Stimulated activated naive CD4-positive, alpha-beta T cell treated with Interleukin-2 at 50 U/mL for 16 hours (primary cell): Measurements from ENCODE around the gene UCHL3.
"Not testable (repeated sequence)": the region's sequence is repeated elsewhere in the genome, so short reads cannot be mapped to it uniquely, and the experiment has no call there.

Experiments
- DNase-seq: peaks from one replicate; lab custom pipeline; 2025; lab: John Stamatoyannopoulos, UW

The UCHL3 gene

GRCh38 chr13:75549262-75550158, at the start of gene UCHL3:
UCHL3 (plus strand) TSS chr13:75549791; CDS start chr13:75549821, 30 bp downstream.
- DNase-seq: peak; percentile 95

- no peak for DNase-seq
Measured at GRCh38 chr13:75505327-75505726, 44.3 kb upstream of the UCHL3 start.

- no peak for DNase-seq
Measured at GRCh38 chr13:75506018-75506417, 43.6 kb upstream of the UCHL3 start.

- no peak for DNase-seq
Measured at GRCh38 chr13:75507027-75508001, 42.3 kb upstream of the UCHL3 start.

DNA sequence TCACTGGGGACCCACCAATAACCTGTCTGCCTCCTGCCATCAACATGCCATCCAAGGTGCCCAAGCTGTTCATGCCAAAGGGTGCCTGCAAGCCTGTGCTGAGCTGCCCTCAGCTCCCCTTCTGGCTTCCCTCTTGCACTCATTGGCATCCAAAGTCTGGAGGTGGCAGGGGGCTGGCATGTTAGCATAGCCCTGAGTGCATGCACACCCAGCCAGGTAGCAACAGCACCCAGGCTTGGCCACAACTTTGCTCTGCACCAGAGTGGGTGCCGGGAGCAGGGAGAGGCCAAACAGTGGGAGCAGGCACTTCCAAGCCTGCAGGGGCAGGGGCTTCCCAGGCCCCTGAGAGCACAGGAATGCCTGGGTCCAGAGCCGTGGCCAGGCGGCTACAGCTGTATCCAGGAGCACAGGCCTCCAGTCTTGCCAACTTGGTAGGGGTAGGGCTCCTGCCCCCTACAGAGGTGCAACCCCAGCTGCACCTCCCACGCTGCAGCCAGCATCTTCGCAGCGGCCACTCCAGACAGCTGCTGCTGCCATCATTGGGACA, 41.5 kb upstream of the UCHL3 start:
- no peak for DNase-seq

- DNase-seq: no peak
Measured at GRCh38 chr13:75511051-75511625, 38.5 kb upstream of the UCHL3 start.

- no peak for DNase-seq
Measured at GRCh38 chr13:75512253-75512652, 37.3 kb upstream of the UCHL3 start.

GRCh38 chr13:75513271-75513670, 36.3 kb upstream of the UCHL3 start:
- no peak for DNase-seq

DNA sequence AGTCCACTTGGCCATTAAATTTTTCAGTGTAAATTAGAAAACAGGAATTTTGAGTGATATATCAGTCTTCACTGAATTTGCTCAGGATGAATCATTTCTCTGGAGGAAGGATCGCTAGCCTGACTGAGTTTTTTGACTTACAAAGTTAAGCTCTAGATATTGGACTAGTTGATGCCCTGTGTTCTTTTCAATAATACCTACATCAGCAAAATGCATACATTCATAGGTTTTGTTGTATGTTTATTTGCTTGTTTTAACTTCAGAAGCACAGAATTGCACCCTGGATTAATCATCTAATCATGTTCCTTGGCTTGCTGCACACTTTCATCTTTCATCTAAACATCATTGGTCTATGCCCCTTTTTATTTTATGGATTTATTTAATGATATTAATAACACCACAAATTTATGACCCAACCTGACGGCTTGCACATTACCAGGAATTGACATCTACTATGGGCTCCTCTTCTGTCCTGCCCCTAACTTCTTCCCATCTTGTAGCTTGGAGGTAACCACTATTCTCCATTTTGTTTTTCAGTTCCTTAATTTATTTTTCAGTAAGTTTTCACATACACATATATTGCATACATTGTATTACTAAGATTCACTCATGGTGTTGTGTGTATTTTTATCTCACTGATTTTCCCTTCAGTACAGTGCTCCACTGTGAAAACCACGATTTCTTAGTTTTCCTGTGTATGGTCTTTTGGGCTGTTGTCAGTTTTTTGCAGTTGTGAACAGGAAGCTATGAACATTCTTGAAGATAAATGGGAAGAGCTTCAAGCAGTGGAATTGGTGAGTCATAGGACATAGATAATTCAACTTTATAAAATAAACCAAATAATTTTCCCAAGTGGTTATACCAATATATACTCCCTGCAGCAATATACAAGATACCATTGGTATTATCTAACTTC, 35.3 kb upstream of the UCHL3 start:
- no peak for DNase-seq

DNA sequence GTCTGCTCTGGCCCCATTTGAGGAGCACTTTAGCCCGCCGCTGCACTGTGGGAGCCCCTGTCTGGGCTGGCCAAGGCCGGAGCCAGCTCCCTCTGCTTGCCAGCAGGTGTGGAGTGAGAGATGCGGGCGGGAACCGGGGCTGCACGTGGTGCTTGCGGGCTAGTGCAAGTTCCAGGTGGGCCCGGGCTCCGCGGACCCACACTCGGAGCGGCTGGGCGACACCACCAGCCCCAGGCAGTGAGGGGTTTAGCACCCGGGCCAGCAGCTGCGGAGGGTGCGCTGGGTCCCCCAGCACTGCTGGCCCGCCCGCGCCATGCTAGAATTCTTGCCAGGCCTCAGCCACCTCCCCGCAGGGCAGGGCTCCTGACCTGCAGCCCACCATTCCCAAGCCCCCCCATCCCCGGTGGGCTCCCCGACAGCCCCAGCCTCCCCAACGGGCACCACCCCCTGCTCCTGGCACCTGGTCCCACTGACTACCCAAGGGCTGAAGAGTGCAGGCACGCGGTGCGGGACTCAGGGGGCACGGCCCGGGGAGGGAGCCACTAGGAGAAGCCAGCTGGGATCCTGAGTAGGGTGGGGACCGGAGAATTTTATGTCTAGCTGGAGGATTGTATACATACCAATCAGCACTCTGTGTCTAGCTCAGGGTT, 31.0 kb upstream of the UCHL3 start:
- DNase-seq: no peak

- no peak for DNase-seq
Measured at GRCh38 chr13:75521956-75522355, 27.6 kb upstream of the UCHL3 start.

- no peak for DNase-seq
Measured at GRCh38 chr13:75530549-75530961, 19.0 kb upstream of the UCHL3 start.

DNA sequence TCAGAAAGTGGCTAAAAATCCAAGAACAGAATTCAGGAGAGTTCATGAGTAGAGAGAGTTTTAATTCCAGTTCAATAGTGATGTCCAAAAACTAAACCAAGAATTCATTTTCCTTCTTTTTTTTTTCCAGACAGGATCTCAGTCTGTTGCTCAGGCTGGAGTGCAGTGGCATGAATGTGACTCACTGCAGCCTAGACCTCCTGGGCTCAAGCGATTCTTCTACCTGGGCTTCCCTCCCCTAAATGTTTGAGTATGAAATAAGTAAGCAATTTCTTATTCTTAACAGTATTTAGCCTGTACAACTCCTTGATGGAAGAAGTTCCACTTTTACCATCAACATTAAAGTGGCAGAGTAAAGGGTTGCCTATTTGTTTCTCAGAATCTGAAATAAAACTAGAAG, 15.7 kb upstream of the UCHL3 start:
- DNase-seq: no peak

DNA sequence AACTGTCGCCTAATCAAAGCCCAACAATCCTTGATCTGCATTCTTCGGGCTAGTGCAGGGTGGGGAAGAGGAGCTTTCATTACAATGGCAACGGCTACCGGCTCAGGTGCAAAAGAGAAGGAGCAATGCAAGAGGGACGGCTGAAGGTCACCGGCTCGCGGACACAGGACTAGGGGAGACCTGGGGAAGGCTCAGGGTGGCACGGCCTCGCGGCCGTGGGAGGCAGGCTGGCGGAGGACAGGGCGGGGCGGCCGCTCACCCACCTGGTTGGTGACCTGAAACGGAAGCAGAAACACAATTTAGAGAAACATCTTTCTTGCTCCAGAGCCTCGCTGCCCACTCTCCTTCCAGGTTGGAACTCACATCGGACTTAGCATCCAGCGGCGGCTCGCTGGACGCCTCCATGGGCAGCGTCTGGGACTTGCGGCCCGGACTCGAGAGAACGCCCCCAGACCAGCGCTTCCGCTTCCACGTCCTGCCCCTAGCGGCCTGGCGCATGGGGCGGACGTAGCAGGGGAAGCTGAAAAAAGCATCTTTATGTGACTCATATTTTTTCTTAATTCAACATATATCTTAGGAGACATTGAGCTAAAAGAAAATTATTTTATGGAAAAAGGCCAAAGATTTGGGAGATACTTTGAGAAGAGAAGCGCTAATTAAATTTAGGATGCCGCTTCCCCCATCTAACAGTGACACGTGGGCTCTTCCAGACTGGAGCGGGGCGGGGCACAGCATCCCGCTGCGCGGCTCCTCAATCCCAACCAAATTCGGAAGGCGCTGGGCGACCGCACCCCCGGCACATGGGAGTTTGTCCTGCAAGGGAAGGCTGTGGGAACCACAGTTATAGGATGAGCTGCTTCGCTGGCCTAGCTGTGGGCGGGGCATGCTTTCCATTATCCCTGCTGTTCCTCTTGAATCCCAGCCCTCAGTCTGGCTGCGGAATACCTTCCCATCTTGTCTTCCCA, 11.9 kb upstream of the UCHL3 start, which contains the start of gene COMMD6:
Gene COMMD6, minus strand, starts transcription at position 441 of the 965 bp plus-strand sequence. Its CDS starts 36 bp downstream, at position 405.
- peak; percentile 70 for DNase-seq

GRCh38 chr13:75541287-75541686, 8.3 kb upstream of the UCHL3 start:
- no peak for DNase-seq

DNA sequence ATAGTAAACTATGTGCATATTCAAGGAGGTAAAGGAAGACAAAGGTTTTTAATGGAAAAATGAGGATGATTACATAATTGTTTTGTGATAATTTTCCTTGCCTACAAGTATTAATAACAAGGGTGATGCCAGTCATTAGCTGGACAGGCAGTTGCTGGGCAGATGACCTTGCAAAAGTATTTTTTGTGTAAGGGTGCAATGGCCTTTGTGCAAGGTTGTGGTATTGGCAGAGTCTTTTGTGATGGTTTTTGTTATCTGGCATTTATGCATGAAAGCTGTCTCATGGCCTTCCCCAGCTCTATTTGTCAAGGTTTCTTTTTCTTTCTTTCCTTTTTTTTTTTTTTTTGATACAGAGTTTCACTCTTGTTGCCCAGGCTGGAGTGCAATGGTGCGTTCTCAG, 7.6 kb upstream of the UCHL3 start:
- no peak for DNase-seq

DNA sequence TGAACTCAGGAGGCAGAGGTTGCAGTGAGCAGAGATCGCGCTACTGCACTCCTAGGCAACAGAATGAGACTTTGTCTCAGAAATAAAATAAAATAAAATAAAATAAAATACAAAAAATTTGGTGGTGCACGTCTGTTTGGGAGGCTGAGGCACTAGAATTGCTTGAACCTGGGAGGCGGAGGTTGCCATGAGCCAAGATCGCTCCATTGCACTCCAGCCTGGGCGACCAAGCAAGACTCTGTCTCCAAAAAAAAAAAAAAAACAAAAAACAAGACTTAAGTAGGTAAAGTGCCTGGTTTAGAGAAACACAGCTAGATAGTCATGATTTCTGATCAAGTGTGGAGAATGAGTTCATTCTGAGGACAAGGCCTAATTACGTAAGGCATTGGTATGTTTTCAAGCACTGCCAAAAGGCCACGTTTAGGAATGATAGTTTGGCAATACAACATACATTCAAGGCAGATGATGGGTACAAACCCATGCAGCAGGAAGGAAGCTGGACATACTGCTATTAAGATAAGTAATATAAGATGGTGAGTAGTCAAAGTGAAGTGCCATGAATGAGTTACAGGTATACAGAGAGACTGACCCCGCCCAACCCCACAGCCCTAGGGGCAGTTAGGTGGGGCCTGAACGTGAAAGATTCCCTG, 4.8 kb upstream of the UCHL3 start:
- no peak for DNase-seq

DNA sequence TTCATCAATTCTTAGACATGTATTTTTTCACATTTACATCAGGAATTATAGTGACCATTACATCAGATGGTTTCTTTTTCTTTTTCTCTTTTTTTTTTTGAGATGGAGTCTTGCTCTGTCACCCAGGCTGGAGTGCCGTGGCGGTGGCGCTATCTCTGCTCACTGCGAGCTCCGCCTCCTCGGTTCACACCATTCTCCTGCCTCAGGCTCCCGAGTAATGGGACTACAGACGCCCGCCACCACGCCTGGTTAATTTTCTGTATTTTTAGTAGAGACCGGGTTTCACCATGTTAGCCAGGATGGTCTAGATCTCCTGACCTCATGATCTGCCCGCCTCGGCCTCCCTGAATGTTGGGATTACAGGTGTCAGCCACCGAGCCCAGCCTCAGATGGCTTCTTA, 4.2 kb upstream of the UCHL3 start:
- DNase-seq: not testable (repeated sequence)

DNA sequence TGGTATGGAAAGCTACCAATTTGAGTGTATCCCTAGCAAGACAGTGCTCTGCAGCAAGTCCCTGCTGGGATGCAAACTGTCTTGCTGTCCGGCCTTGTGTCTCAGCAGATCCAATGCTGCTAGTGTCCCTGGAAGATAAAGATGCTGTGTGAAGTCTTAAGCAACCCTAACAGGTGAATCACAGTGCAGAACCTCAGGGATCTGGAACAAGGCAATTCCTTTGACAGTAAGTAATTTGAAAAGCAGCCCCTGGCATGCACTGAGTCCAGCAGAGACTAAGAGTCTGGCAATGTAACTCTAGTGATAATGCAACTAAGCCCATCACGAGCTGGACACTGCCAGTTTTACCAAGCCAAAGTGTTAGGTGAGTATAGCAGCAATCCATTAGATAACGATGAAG, 1.7 kb upstream of the UCHL3 start:
- no peak for DNase-seq
